Liver (tissue), 9 donors: ENCODE data around the gene SP100. TPM values are rescaled to one million over a fixed set of nuclear protein-coding genes. Genes with fewer than 3 reads are reported as not detected.

Experiments
- DNase-seq: peaks from one replicate; pipeline ENCODE4 v3.0.0-alpha.2; 2017; ENCODE audit warnings: low spot score
- H3K27ac ChIP-seq, 2 donors: one replicate each; pipeline ENCODE4 v1.7.0; 2013; ENCODE audit warnings: inconsistent platforms in 2 of 2, low read length in 2 of 2, control low read depth in 1 of 2, low read depth in 1 of 2, mild to moderate bottlenecking in 1 of 2
- H3K27me3 ChIP-seq, 4 donors: one replicate each; pipeline versions ENCODE4 v1.6.1 to v1.7.0; 2013; ENCODE audit warnings: low read length in 3 of 4, inconsistent platforms in 1 of 4, mild to moderate bottlenecking in 1 of 4, moderate library complexity in 1 of 4; ENCODE audit not compliant: control insufficient read depth in 4 of 4, insufficient read depth in 4 of 4
- H3K36me3 ChIP-seq, 4 donors: one replicate each; pipeline versions ENCODE4 v1.6.1 to v1.7.0; 2013; ENCODE audit warnings: low read length in 3 of 4, mild to moderate bottlenecking in 3 of 4, low read depth in 1 of 4, moderate library complexity in 1 of 4; ENCODE audit not compliant: control insufficient read depth in 4 of 4, insufficient read depth in 3 of 4
- H3K4me1 ChIP-seq, 4 donors: one replicate each; pipeline versions ENCODE4 v1.6.1 to v1.7.0; 2013; ENCODE audit warnings: low read length in 3 of 4, mild to moderate bottlenecking in 3 of 4, moderate library complexity in 1 of 4; ENCODE audit not compliant: control insufficient read depth in 4 of 4, insufficient read depth in 4 of 4
- H3K4me3 ChIP-seq, 3 donors: one replicate each; pipeline versions ENCODE4 v1.6.1 to v1.7.0; 2013; ENCODE audit warnings: low read length in 3 of 3, control low read depth in 1 of 3, low read depth in 1 of 3, mild to moderate bottlenecking in 1 of 3
- H3K9ac ChIP-seq, 2 donors: one replicate each; pipeline ENCODE4 v1.7.0; 2013; ENCODE audit warnings: low read length in 2 of 2, mild to moderate bottlenecking in 2 of 2, moderate library complexity in 2 of 2, control low read depth in 1 of 2, low read depth in 1 of 2
- H3K9me3 ChIP-seq, 4 donors: one replicate each; pipeline versions ENCODE4 v1.6.1 to v1.7.0; 2013; ENCODE audit warnings: low read length in 3 of 4; ENCODE audit not compliant: control insufficient read depth in 4 of 4
- ATF3 ChIP-seq: IDR thresholded peaks from 2 replicates; pipeline ENCODE4 v1.6.1; 2016; ENCODE audit warnings: antibody characterized with exemption
- CTCF ChIP-seq: fragments of 150-350 bp; IDR thresholded peaks from 2 replicates; pipeline ENCODE4 v1.5.1; 2017; ENCODE audit warnings: improper control_type of control experiment, low read depth, low read length; ENCODE audit not compliant: missing input control
- EGR1 ChIP-seq, 2 donors: IDR thresholded peaks; 2 replicates each; pipeline ENCODE4 v1.6.1; 2016 to 2018; ENCODE audit warnings: antibody characterized with exemption in 2 of 2, low read depth in 2 of 2
- FOXA1 ChIP-seq: IDR thresholded peaks from 2 replicates; pipeline ENCODE4 v1.6.1; 2016; ENCODE audit warnings: antibody characterized with exemption
- FOXA2 ChIP-seq: IDR thresholded peaks from 2 replicates; pipeline ENCODE4 v1.6.1; 2016; ENCODE audit warnings: antibody characterized with exemption
- GABPA ChIP-seq, 2 donors: IDR thresholded peaks in 1 of 2; conservative IDR thresholded peaks in 1 of 2; 2 replicates each; pipeline ENCODE4 v1.6.1; 2016; ENCODE audit warnings: antibody characterized with exemption in 2 of 2, mild to moderate bottlenecking in 1 of 2, moderate library complexity in 1 of 2
- HNF4A ChIP-seq, 2 donors: conservative IDR thresholded peaks; 2 replicates each; pipeline ENCODE4 v1.6.1; 2016; ENCODE audit warnings: antibody characterized with exemption in 2 of 2, mild to moderate bottlenecking in 2 of 2
- HNF4G ChIP-seq: IDR thresholded peaks from 2 replicates; pipeline ENCODE4 v1.6.1; 2016; ENCODE audit warnings: antibody characterized with exemption
- JUND ChIP-seq, 2 donors: IDR thresholded peaks; 2 replicates each; pipeline ENCODE4 v1.6.1; 2016; ENCODE audit warnings: antibody characterized with exemption in 2 of 2
- MAX ChIP-seq: IDR thresholded peaks from 2 replicates; pipeline ENCODE4 v1.6.1; 2016; ENCODE audit warnings: antibody characterized with exemption
- NR2F2 ChIP-seq: IDR thresholded peaks from 2 replicates; pipeline ENCODE4 v1.6.1; 2016; ENCODE audit warnings: antibody characterized with exemption
- RAD21 ChIP-seq, 2 donors: IDR thresholded peaks; 2 replicates each; pipeline ENCODE4 v1.6.1; 2016; ENCODE audit warnings: antibody characterized with exemption in 2 of 2, mild to moderate bottlenecking in 2 of 2
- RXRA ChIP-seq, 2 donors: IDR thresholded peaks; 2 replicates each; pipeline ENCODE4 v1.6.1; 2017 to 2018; ENCODE audit warnings: antibody characterized with exemption in 2 of 2, mild to moderate bottlenecking in 1 of 2
- SP1 ChIP-seq: IDR thresholded peaks from 2 replicates; pipeline ENCODE4 v1.6.1; 2018; ENCODE audit warnings: antibody characterized with exemption, mild to moderate bottlenecking
- TAF1 ChIP-seq: conservative IDR thresholded peaks from 2 replicates; pipeline ENCODE4 v1.6.1; 2016; ENCODE audit warnings: antibody characterized with exemption, mild to moderate bottlenecking
- YY1 ChIP-seq: IDR thresholded peaks from 2 replicates; pipeline ENCODE4 v1.6.1; 2016; ENCODE audit warnings: antibody characterized with exemption, mild to moderate bottlenecking
- ZBTB33 ChIP-seq: IDR thresholded peaks from 2 replicates; pipeline ENCODE4 v1.6.1; 2016; ENCODE audit warnings: antibody characterized with exemption
- WGBS: extraction: QIAGEN DNeasy Blood & Tissue Kit; methylation state at CpG from one replicate; pipeline ENCODE4 v1.1.7; 2013; 5-methylcytosine and 5-hydroxymethylcytosine counted together
- polyA plus RNA-seq, 2 donors: library from polyadenylated mRNA; stranded (reverse) in 1 of 2; unstranded in 1 of 2; fragments of 200-250 nt in 1 of 2; fragments of >200 nt in 1 of 2; fragmentation: Nextera tagmentation in 1 of 2; extraction: Ambion mirVana in 1 of 2; gene quantifications; one replicate each; pipeline versions ENCODE4 v1.2.1 to v1.2.3, GENCODE V29; 2013 to 2015
- total RNA-seq, 2 donors: library from RNA; depleted of rRNA; stranded (reverse); fragments of >200 nt; gene quantifications; one replicate each; pipeline ENCODE4 v1.2.3, GENCODE V29; 2014
- TF ChIP-seq, protein P1 (sequence below): IDR thresholded peaks from 2 replicates; pipeline ENCODE4 v1.6.1; 2016; ENCODE audit warnings: antibody characterized with exemption, mild to moderate bottlenecking
- donor health status: healthy.
- donor health status: healthy.
- donor health status: healthy.
- donor health status: healthy.
- donor health status: healthy.

The SP100 gene
- total and polyA plus RNA-seq, 4 donors: 21.9 to 45.5 (median 33.1) TPM

GRCh38 chr2:230434677-230435324 lies 18.8 kb downstream of the SP100 start:
- no peak for TF ChIP-seq RXRA (IDR thresholded peaks at IDR 0.05)
- TF ChIP-seq SP1: no peak
- TF ChIP-seq YY1: no peak
- no peak for TF ChIP-seq GABPA (IDR thresholded peaks at IDR 0.05 in 1 of 2, conservative IDR thresholded peaks at IDR 0.05 in 1 of 2)
- no peak for TF ChIP-seq ATF3
- no peak for TF ChIP-seq EGR1 (IDR thresholded peaks at IDR 0.05; ENCODE audit: low read depth in 2 of 2)
- TF ChIP-seq MAX: no peak
- TF ChIP-seq, protein P1, sequence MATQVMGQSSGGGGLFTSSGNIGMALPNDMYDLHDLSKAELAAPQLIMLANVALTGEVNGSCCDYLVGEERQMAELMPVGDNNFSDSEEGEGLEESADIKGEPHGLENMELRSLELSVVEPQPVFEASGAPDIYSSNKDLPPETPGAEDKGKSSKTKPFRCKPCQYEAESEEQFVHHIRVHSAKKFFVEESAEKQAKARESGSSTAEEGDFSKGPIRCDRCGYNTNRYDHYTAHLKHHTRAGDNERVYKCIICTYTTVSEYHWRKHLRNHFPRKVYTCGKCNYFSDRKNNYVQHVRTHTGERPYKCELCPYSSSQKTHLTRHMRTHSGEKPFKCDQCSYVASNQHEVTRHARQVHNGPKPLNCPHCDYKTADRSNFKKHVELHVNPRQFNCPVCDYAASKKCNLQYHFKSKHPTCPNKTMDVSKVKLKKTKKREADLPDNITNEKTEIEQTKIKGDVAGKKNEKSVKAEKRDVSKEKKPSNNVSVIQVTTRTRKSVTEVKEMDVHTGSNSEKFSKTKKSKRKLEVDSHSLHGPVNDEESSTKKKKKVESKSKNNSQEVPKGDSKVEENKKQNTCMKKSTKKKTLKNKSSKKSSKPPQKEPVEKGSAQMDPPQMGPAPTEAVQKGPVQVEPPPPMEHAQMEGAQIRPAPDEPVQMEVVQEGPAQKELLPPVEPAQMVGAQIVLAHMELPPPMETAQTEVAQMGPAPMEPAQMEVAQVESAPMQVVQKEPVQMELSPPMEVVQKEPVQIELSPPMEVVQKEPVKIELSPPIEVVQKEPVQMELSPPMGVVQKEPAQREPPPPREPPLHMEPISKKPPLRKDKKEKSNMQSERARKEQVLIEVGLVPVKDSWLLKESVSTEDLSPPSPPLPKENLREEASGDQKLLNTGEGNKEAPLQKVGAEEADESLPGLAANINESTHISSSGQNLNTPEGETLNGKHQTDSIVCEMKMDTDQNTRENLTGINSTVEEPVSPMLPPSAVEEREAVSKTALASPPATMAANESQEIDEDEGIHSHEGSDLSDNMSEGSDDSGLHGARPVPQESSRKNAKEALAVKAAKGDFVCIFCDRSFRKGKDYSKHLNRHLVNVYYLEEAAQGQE: no peak
- TF ChIP-seq HNF4G: no peak
- TF ChIP-seq ZBTB33: no peak
- TF ChIP-seq FOXA1: no peak
- no peak for TF ChIP-seq CTCF
- no peak for TF ChIP-seq RAD21 (IDR thresholded peaks at IDR 0.05)
- TF ChIP-seq HNF4A (conservative IDR thresholded peaks at IDR 0.05): no peak
- TF ChIP-seq FOXA2: no peak
- TF ChIP-seq TAF1: no peak
- no peak for TF ChIP-seq NR2F2
- no peak for TF ChIP-seq JUND (IDR thresholded peaks at IDR 0.05)
- no peak overlapping the region for H3K4me3 ChIP-seq
- no peak for DNase-seq
- H3K27me3 ChIP-seq: no peaks in the 10 kb centered on the region
- 68% methylated on average over 4 of the region's 4 CpGs for WGBS
- no peak overlapping the region for H3K27ac ChIP-seq
- peaks cover 0 to 8% (median 5%) of the 10 kb centered on the region in 4 donors for H3K36me3 ChIP-seq
- peaks cover 0 to 4% (median 1%) of the 10 kb centered on the region in 4 donors for H3K4me1 ChIP-seq
- no peak overlapping the region for H3K9ac ChIP-seq
- H3K9me3 ChIP-seq: peaks cover 0 to 6% (median 4%) of the 10 kb centered on the region in 4 donors
